Pancreas (tissue), 10 donors: ENCODE data around the gene GPR42. TPM values are rescaled to one million over a fixed set of nuclear protein-coding genes. Genes with fewer than 3 reads are reported as not detected.

Experiments used
- ATAC-seq, 4 donors: fragments of 200-7000 bp; cut with Tn5 transposase; one replicate each; pipeline versions ENCODE4 v1.8.0 to v1.9.1; 2020; ENCODE audit warnings: mild to moderate bottlenecking in 4 of 4, moderate library complexity in 4 of 4
- DNase-seq, 6 donors: peaks; one replicate each; pipeline ENCODE4 v3.0.0-alpha.2; 2020
- FAIRE-seq: peaks from 2 replicates; lab custom pipeline; 2012; peaks lifted over from hg19 to GRCh38; lab: Jason Lieb, UNC
- H3K27ac ChIP-seq, 4 donors: fragments of 200-600 bp; sonication (generic); 1 replicate in 3 of 4; 2 replicates in 1 of 4; pipeline versions ENCODE4 v1.5.0 to v1.8.0; 2020
- H3K27me3 ChIP-seq, 4 donors: fragments of 200-600 bp; one replicate each; pipeline ENCODE4 v1.8.0; 2021
- H3K36me3 ChIP-seq, 3 donors: fragments of 200-600 bp; sonication (generic) in 1 of 3; one replicate each; pipeline versions ENCODE4 v1.5.0 to v1.8.0; 2020 to 2021
- H3K4me1 ChIP-seq, 3 donors: fragments of 200-600 bp; one replicate each; pipeline ENCODE4 v1.8.0; 2021
- H3K4me3 ChIP-seq, 4 donors: fragments of 200-600 bp; sonication (generic) in 2 of 4; one replicate each; pipeline versions ENCODE4 v1.5.0 to v1.8.0; 2020 to 2021
- H3K9me3 ChIP-seq, 4 donors: fragments of 200-600 bp; one replicate each; pipeline ENCODE4 v1.8.0; 2021
- WGBS, 2 donors: extraction: QIAGEN DNeasy Blood & Tissue Kit; methylation state at CpG; one replicate each; pipeline ENCODE4 v1.1.7; 2013; 5-methylcytosine and 5-hydroxymethylcytosine counted together
- intact Hi-C, 3 donors: fragments of 100-400 bp; cut with DNase I; formaldehyde crosslinking; loops; one replicate each; pipeline versions ENCODE4 v1.11.1 to v1.14.2; 2022
- polyA plus RNA-seq, 2 donors: library from polyadenylated mRNA; stranded (reverse); fragments of 200-250 nt; gene quantifications; one replicate each; pipeline ENCODE4 v1.2.3, GENCODE V29; 2013
- total RNA-seq, 6 donors: library from RNA; stranded (reverse); fragmentation: NEBNext Ultra II Directional in 4 of 6; extraction: Animal tissue kit (Norgen Biotek cat#: 25700) in 4 of 6; gene quantifications; one replicate each; pipeline versions ENCODE4 v1.2.1 to v1.2.4, GENCODE V29; 2021 to 2023
- TF ChIP-seq, protein P1 (sequence below), 4 donors: fragments of 200-600 bp; sonication (generic) in 3 of 4; IDR thresholded peaks; one replicate each; pipeline versions ENCODE4 v1.5.0 to v1.8.0; 2021; ENCODE audit warnings: antibody characterized with exemption in 4 of 4
- donor health status: healthy with polysubstance abuse.
- donor health status: DM: no; HTN: no; CAD: no; lungs with moderate emphysema.
- donor health status: DM: no; HTN: no; CAD: no.
- donor health status: control.
- donor health status: control.
- donor health status: Bipolar disorder and iron deficiency.
- donor health status: DM: yes; HTN: yes; CAD: no.
- donor health status: DM: no; HTN: no; CAD: no.
- donor health status: DM: no; HTN: no; CAD: no.
- donor health status: DM: yes; HTN: yes; CAD: no.

Gene GPR42
- total and polyA plus RNA-seq, 8 donors: 0.12 to 0.52 (median 0.16) TPM; not detected in 5

DNA sequence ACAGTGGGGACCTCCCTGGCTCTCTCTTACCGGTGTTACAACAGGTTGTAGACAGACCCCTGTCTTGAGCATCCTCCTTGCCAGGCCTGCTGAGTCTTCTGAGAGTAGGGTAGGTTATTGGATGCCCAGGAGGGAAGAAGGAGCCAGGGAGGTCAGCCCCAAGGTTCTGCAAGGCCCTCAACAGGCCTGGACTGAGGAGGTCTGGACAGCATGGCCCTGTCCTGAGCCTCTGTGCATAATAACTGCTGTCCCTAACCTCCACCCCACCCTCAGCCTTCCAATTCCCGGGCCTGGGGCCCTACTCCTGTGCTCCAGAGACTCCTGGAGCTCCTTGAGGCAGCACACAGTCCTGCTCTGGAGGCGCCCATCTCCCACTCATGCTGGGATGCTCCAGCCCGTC lies 41.5 kb upstream of the GPR42 start:
- intact Hi-C loops: no loop called here
- Histone ChIP-seq H3K27me3 (no peaks in the 10 kb centered on the region), H3K4me1 (no peaks in the 10 kb centered on the region), H3K9me3 (no peaks in the 10 kb centered on the region), H3K36me3 (no peaks in the 10 kb centered on the region), H3K4me3 (no peak overlapping the region), H3K27ac (no peak overlapping the region)
- TF ChIP-seq, protein P1, sequence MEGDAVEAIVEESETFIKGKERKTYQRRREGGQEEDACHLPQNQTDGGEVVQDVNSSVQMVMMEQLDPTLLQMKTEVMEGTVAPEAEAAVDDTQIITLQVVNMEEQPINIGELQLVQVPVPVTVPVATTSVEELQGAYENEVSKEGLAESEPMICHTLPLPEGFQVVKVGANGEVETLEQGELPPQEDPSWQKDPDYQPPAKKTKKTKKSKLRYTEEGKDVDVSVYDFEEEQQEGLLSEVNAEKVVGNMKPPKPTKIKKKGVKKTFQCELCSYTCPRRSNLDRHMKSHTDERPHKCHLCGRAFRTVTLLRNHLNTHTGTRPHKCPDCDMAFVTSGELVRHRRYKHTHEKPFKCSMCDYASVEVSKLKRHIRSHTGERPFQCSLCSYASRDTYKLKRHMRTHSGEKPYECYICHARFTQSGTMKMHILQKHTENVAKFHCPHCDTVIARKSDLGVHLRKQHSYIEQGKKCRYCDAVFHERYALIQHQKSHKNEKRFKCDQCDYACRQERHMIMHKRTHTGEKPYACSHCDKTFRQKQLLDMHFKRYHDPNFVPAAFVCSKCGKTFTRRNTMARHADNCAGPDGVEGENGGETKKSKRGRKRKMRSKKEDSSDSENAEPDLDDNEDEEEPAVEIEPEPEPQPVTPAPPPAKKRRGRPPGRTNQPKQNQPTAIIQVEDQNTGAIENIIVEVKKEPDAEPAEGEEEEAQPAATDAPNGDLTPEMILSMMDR (IDR thresholded peaks at IDR 0.05): no peak
- 73 to 77% methylated on average over 4 of the region's 4 CpGs for whole genome bisulfite sequencing, 2 donors
- FAIRE-seq: no peak
- no peak for DNase-seq
- no peak for ATAC-seq

DNA sequence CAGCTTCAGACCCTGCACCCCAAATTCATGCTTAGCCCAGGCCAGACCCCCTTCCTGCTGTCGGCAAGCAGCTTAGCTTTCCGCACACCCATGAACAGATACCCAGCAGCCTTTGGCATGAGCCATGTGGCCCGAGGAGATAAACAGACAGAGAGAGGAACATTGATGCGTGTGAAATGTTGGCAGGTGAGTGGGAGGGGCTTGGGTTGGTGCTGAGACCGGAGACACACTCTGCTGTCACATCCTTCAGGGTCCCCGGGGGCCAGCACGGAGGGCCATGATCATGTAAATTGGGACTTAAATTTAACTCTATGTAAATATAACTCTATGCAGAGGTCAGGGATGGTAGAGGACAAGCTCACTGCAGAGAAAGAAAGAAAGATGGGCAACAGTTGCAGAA lies 40.4 kb upstream of the GPR42 start:
- no peak for FAIRE-seq

DNA sequence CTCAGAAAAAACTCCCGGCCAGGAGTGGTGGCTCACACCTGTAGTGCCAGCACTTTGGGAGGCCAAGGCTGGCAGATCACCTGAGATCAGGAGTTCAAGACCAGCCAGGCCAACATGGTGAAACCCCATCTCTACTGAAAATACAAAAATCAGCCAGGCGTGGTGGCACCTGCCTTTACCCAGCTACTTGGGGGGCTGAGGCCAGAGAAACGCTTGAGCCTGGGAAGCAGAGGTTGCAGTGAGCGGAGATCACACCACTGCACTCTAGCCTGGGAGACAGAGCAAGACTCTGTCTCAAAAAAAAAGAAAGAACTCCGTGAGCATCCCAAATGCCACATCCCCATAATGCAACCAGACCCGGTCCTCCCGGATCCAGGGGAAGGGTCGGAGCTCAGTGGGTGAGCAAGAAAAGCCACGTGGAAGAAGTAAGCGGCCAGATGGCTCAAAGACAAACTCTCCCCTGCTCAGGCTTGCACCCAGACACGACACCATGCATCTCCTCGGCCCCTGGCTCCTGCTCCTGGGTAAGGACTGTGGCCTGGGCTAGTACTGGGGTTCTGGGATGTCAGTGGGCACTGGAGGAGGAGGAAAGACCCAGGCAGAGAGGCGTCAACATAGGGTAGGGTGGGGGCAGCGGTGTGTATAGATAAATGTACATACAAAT lies 39.2 kb upstream of the GPR42 start:
- intact Hi-C loops: no loop called here
- no peak overlapping the region for H3K27ac ChIP-seq

More for the DNA sequence above, 40.4 kb upstream of the GPR42 start:
- WGBS, 2 donors: 58 to 64% methylated on average over 7 of the region's 7 CpGs
- Histone ChIP-seq H3K27ac (no peak overlapping the region), H3K9me3 (no peaks in the 10 kb centered on the region), H3K4me1 (no peaks in the 10 kb centered on the region), H3K4me3 (no peak overlapping the region), H3K36me3 (no peaks in the 10 kb centered on the region), H3K27me3 (no peaks in the 10 kb centered on the region)
- TF ChIP-seq, protein P1 (IDR thresholded peaks at IDR 0.05): no peak
- ATAC-seq (no peak), DNase-seq (no peak)
- intact Hi-C loops: no loop called here

DNA sequence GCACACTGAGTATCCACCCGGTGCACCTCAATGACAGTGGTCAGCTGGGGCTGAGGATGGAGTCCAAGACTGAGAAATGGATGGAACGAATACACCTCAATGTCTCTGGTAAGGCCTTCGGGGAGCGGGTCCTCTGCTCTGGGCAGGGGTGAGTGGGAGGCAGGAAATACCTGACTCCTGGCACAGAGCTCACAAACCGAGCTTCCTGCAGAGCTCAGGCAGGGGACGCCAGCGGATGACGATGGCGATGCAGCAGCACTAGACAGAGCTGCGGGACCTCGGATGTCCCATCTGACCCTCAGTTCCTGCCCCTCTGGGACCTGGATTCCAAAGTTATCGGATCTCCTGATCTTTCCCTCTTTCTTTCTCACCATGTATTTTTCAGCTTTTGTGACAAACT lies 38.1 kb upstream of the GPR42 start:
- ATAC-seq (no peak), FAIRE-seq (no peak), DNase-seq (no peak)
- Histone ChIP-seq H3K4me1 (no peaks in the 10 kb centered on the region), H3K9me3 (no peaks in the 10 kb centered on the region), H3K27ac (no peak overlapping the region), H3K4me3 (no peak overlapping the region), H3K36me3 (no peaks in the 10 kb centered on the region), H3K27me3 (no peaks in the 10 kb centered on the region)
- TF ChIP-seq, protein P1 (IDR thresholded peaks at IDR 0.05): no peak
- 73 to 84% methylated on average over 12 of the region's 12 CpGs for WGBS, 2 donors
- intact Hi-C loops: no loop called here

More for the DNA sequence above, 39.2 kb upstream of the GPR42 start:
- TF ChIP-seq, protein P1 (IDR thresholded peaks at IDR 0.05): no peak
- H3K4me1 ChIP-seq: no peaks in the 10 kb centered on the region
- H3K27me3 ChIP-seq: no peaks in the 10 kb centered on the region
- no peaks in the 10 kb centered on the region for H3K36me3 ChIP-seq
- no peak for DNase-seq
- ATAC-seq: no peak
- 73 to 80% methylated on average over 14 of the region's 14 CpGs for WGBS, 2 donors
- no peak overlapping the region for H3K4me3 ChIP-seq
- no peak for FAIRE-seq
- no peaks in the 10 kb centered on the region for H3K9me3 ChIP-seq

DNA sequence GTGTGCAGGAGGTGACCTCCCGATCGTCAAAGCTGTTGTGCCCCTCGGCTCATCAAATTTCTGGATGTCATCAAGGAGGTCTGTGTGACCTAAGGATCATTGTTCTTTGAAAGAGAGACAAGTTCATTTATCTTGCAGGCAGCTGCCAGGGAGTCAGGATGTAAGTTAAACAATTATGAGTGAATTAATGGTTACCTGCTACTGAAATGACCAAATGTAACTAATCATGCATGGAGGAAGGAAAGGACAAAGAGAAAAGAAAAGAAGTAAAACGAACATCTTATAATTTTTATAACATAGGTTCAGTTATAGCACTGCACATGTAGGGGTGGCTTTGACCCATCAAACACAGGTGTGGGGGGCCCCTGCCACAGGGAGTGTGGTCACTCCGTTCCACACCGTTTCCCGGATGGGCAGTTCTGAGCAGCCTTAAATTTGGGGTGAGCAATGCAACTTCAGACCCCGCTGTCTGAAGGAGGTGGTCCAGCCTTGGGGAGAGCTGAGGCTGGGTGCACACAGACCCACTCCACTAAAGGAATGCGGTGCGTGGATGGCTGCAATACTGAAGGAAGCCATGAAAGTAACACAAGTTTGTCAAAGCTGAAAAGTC lies 36.6 kb upstream of the GPR42 start:
- DNase-seq (no peak), ATAC-seq (no peak), FAIRE-seq (no peak)
- 68 to 76% methylated on average over 10 of the region's 10 CpGs for WGBS, 2 donors
- no peaks in the 10 kb centered on the region for H3K4me1 ChIP-seq
- H3K9me3 ChIP-seq: no peaks in the 10 kb centered on the region
- intact Hi-C loops: no loop called here
- no peak overlapping the region for H3K27ac ChIP-seq
- TF ChIP-seq, protein P1 (IDR thresholded peaks at IDR 0.05): no peak
- no peak overlapping the region for H3K4me3 ChIP-seq
- no peaks in the 10 kb centered on the region for H3K36me3 ChIP-seq
- no peaks in the 10 kb centered on the region for H3K27me3 ChIP-seq
